WTC11 (cell line): ENCODE results near the gene IL10RA.
"Not testable (repeated sequence)": the region's sequence is repeated elsewhere in the genome, so short reads cannot be mapped to it uniquely, and the experiment has no call there.

Experiments used
- CTCF ChIP-seq: fragments of 200-600 bp; IDR thresholded peaks from 2 replicates; pipeline ENCODE4 v1.8.0; 2022; ENCODE audit warnings: antibody characterized with exemption
- ZNF121 ChIP-seq: sonication (generic); formaldehyde crosslinking; IDR thresholded peaks from 2 replicates; pipeline ENCODE4 v1.8.0; 2023; ENCODE audit warnings: missing genetic modification reagents

GRCh38 chr11:117977612-117978264 is 8.5 kb upstream of the IL10RA start:
- not testable (repeated sequence) for TF ChIP-seq ZNF121 (CRISPR knock-in tag); CTCF
